HepG2 (cell line): ENCODE measurements around the gene GAREM1. TPM values are rescaled to one million over a fixed set of nuclear protein-coding genes. Genes with fewer than 3 reads are reported as not detected.

Experiments used
- ATAC-seq: fragments of 200-7000 bp; cut with Tn5 transposase; 3 replicates; pipeline ENCODE4 v1.9.1; 2020; ENCODE audit warnings: mild to moderate bottlenecking, moderate library complexity
- BruUV-seq: library from RNA; stranded (reverse); fragments of 400-500 nt; replicated peaks from 2 replicates; lab custom pipeline; 2021; lab: Mats Ljungman, UMichigan
- CTCF ChIA-PET: fragments of 300-600 bp; formaldehyde crosslinking; extraction: SDS; loops from one replicate; lab custom pipeline; 2021; ENCODE audit warnings: low total read pairs, inconsistent platforms, low intra/inter-chr PET ratio; lab: Yijun Ruan, JAX
- POLR2A ChIA-PET: fragments of 350-600 bp; sonication (Branson Sonifier 250); formaldehyde crosslinking; loops from one replicate; lab custom pipeline; 2020; ENCODE audit warnings: antibody characterized with exemption, inconsistent platforms; lab: Yijun Ruan, JAX
- DNase-seq: peaks from one replicate; pipeline ENCODE4 v3.0.0-alpha.2; 2015; ENCODE audit warnings: low spot score
- FAIRE-seq: peaks from 3 replicates; lab custom pipeline; 2011; peaks lifted over from hg19 to GRCh38; lab: Jason Lieb, UNC
- H2AFZ ChIP-seq: one replicate; pipeline ENCODE4 v1.6.1; 2011; ENCODE audit warnings: low read length, inconsistent platforms
- H3K27ac ChIP-seq: fragments of 300-600 bp; 3 replicates; pipeline ENCODE4 v1.8.0; 2011; ENCODE audit warnings: mixed run types, mild to moderate bottlenecking, mixed read lengths, low read length, inconsistent platforms; ENCODE audit not compliant: insufficient read depth; ENCODE audit errors: extremely low read length
- H3K27me3 ChIP-seq, 2 experiments: fragments of 200-600 bp in 1 of 2; 2 replicates in 1 of 2; 3 replicates in 1 of 2; pipeline versions ENCODE4 v1.6.0 to v1.8.0; 2011; ENCODE audit warnings: low read length in 2 of 2, mild to moderate bottlenecking in 2 of 2, moderate library complexity in 2 of 2, inconsistent platforms in 1 of 2; ENCODE audit not compliant: insufficient read depth in 2 of 2, control insufficient read depth in 1 of 2
- H3K36me3 ChIP-seq, 2 experiments: fragments of 200-600 bp in 1 of 2; replicated peaks in 1 of 2; 2 replicates in 1 of 2; 3 replicates in 1 of 2; pipeline versions ENCODE4 v1.5.1 to v1.8.0; 2011; ENCODE audit warnings: low read length in 2 of 2, inconsistent platforms in 1 of 2; ENCODE audit not compliant: insufficient read depth in 2 of 2, control insufficient read depth in 1 of 2
- H3K4me1 ChIP-seq: 2 replicates; pipeline ENCODE4 v1.5.1; 2012; ENCODE audit warnings: low read length, inconsistent platforms; ENCODE audit not compliant: insufficient read depth
- H3K4me2 ChIP-seq: 2 replicates; pipeline ENCODE4 v1.6.0; 2011; ENCODE audit warnings: low read depth, low read length, inconsistent platforms
- H3K4me3 ChIP-seq, 3 experiments: fragments of 200-600 bp in 1 of 3; sonication (generic), shearing (Covaris generic) in 1 of 3; replicated peaks in 1 of 3; 2 replicates each; pipeline ENCODE4 v1.5.1; 2011 to 2016; ENCODE audit warnings: low read length in 3 of 3, inconsistent platforms in 2 of 3, low read depth in 2 of 3, mild to moderate bottlenecking in 2 of 3, control low read depth in 1 of 3, mixed read lengths in 1 of 3; ENCODE audit not compliant: insufficient read depth in 1 of 3
- H3K79me2 ChIP-seq: one replicate; pipeline ENCODE4 v1.6.1; 2011; ENCODE audit warnings: low read length, inconsistent platforms; ENCODE audit not compliant: insufficient read depth
- H3K9ac ChIP-seq: 2 replicates; pipeline ENCODE4 v1.6.0; 2011; ENCODE audit warnings: mild to moderate bottlenecking, low read depth, low read length, inconsistent platforms; ENCODE audit not compliant: insufficient read depth
- H3K9me3 ChIP-seq: 2 replicates; pipeline ENCODE4 v1.5.1; 2012; ENCODE audit warnings: mild to moderate bottlenecking, low read length
- H4K20me1 ChIP-seq: 2 replicates; pipeline ENCODE4 v1.6.0; 2011; ENCODE audit warnings: inconsistent platforms, mild to moderate bottlenecking, low read length, moderate library complexity; ENCODE audit not compliant: insufficient read depth
- FOXC1 ChIP-seq: sonication (generic); formaldehyde crosslinking; IDR thresholded peaks from 2 replicates; pipeline ENCODE4 v1.8.0; 2022; ENCODE audit warnings: mild to moderate bottlenecking, missing genetic modification reagents, borderline replicate concordance
- GTF2F1 ChIP-seq: fragments of 150-350 bp; IDR thresholded peaks from 2 replicates; pipeline ENCODE4 v1.6.1; 2014; ENCODE audit warnings: low read length
- NR1H2 ChIP-seq: sonication (generic); formaldehyde crosslinking; IDR thresholded peaks from 2 replicates; pipeline ENCODE4 v1.8.1; 2022; ENCODE audit warnings: low read depth, missing genetic modification reagents, borderline replicate concordance
- PHF20 ChIP-seq: sonication (generic); formaldehyde crosslinking; IDR thresholded peaks from 2 replicates; pipeline ENCODE4 v1.5.0; 2020; ENCODE audit warnings: mild to moderate bottlenecking, missing genetic modification reagents
- PHF8 ChIP-seq: sonication (generic); formaldehyde crosslinking; IDR thresholded peaks from 2 replicates; pipeline ENCODE4 v1.5.0; 2020; ENCODE audit warnings: missing genetic modification reagents
- SMAD3 ChIP-seq: sonication (generic); formaldehyde crosslinking; IDR thresholded peaks from 2 replicates; pipeline ENCODE4 v1.4.0; 2020; ENCODE audit warnings: missing genetic modification reagents
- TBL1XR1 ChIP-seq: fragments of 150-350 bp; IDR thresholded peaks from 2 replicates; pipeline ENCODE4 v1.6.1; 2014; ENCODE audit warnings: borderline replicate concordance, low read length; ENCODE audit not compliant: partially characterized antibody
- ZNF230 ChIP-seq: sonication (generic); formaldehyde crosslinking; IDR thresholded peaks from 2 replicates; pipeline ENCODE4 v1.4.0; 2020; ENCODE audit warnings: mild to moderate bottlenecking, missing genetic modification reagents
- ZNF530 ChIP-seq: sonication (generic); formaldehyde crosslinking; IDR thresholded peaks from 2 replicates; pipeline ENCODE4 v1.5.0; 2020; ENCODE audit warnings: low read depth, mild to moderate bottlenecking, missing genetic modification reagents
- ZNF747 ChIP-seq: sonication (generic); formaldehyde crosslinking; IDR thresholded peaks from 2 replicates; pipeline ENCODE4 v1.8.1; 2023; ENCODE audit warnings: missing genetic modification reagents, mild to moderate bottlenecking, borderline replicate concordance
- ZNF782 ChIP-seq: sonication (generic); formaldehyde crosslinking; IDR thresholded peaks from 2 replicates; pipeline ENCODE4 v1.4.0; 2020; ENCODE audit warnings: missing genetic modification reagents, mild to moderate bottlenecking, borderline replicate concordance
- WGBS: methylation state at CpG from one replicate; pipeline ENCODE4 v1.1.6; 2017; ENCODE audit warnings: low lambda C conversion rate; 5-methylcytosine and 5-hydroxymethylcytosine counted together
- in situ Hi-C: cut with HindIII; loops from 2 replicates; pipeline ENCODE4 v1.10.0; 2017; ENCODE audit warnings: low pct_unique_long_range_greater_than_20kb; ENCODE audit not compliant: extremely low pct_ligation_motif_present
- intact Hi-C: fragments of 100-400 bp; cut with micrococcal nuclease; formaldehyde crosslinking; loops from one replicate; pipeline ENCODE4 v1.10.0; 2022; ENCODE audit not compliant: unreplicated experiment
- polyA plus RNA-seq, 8 experiments: library from polyadenylated mRNA; depleted of rRNA in 3 of 8; stranded (reverse) in 7 of 8; unstranded in 1 of 8; fragments of >200 nt; fragmentation: Illumina TruSeq in 4 of 8; extraction: Trizol in 4 of 8; gene quantifications; 2 replicates each; pipeline versions ENCODE4 v1.2.1 to v1.2.3, GENCODE V29; 2011 to 2016; ENCODE audit warnings: low read depth in 4 of 8, missing spikeins in 1 of 8, mixed read lengths in 1 of 8; ENCODE audit not compliant: insufficient read depth in 1 of 8
- total RNA-seq, 5 experiments: library from RNA; depleted of rRNA; stranded (reverse); fragments of >200 nt; fragmentation: Illumina TruSeq; extraction: Trizol; gene quantifications; 2 replicates each; pipeline ENCODE4 v1.2.3, GENCODE V29; 2016; ENCODE audit warnings: low read depth in 1 of 5
- TF ChIP-seq, protein P1 (sequence below): IDR thresholded peaks from 2 replicates; pipeline ENCODE4 v1.6.1; 2016

Gene GAREM1
- total and polyA plus RNA-seq, 2 of the 13 experiments (the other 11 are each of a cell fraction or from before 2014, with no cell fraction given) = 2.5 to 2.9 TPM

DNA sequence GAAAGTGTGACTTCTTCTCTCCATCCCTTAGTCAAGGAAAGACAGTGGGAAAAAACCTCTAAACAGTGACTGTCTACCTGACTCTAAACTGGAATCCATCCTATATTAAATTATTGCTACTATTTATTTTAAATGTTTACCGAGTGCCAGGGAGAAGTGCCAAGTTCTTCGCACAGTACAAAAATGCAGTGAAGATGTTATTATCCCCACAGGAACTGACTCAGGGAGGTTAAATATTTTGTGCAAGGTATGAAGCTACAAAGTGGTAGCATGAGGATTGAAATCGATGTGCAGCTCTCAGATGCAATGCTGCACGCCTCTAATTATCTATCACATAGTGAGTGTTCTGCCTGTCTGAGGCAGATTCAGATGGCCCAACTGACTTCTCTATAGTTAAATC lies 189.8 kb downstream of the GAREM1 start:
- TF ChIP-seq, protein P1, sequence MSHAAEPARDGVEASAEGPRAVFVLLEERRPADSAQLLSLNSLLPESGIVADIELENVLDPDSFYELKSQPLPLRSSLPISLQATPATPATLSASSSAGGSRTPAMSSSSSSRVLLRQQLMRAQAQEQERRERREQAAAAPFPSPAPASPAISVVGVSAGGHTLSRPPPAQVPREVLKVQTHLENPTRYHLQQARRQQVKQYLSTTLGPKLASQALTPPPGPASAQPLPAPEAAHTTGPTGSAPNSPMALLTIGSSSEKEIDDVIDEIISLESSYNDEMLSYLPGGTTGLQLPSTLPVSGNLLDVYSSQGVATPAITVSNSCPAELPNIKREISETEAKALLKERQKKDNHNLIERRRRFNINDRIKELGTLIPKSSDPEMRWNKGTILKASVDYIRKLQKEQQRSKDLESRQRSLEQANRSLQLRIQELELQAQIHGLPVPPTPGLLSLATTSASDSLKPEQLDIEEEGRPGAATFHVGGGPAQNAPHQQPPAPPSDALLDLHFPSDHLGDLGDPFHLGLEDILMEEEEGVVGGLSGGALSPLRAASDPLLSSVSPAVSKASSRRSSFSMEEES = no peak
- TF ChIP-seq ZNF230 (CRISPR knock-in tag) (no peak), ZNF530 (CRISPR knock-in tag) (no peak), ZNF747 (no peak), FOXC1 (CRISPR knock-in tag) (no peak), PHF8 (no peak), PHF20 (CRISPR knock-in tag) (no peak), NR1H2 (no peak), SMAD3 (CRISPR knock-in tag) (no peak), ZNF782 (CRISPR knock-in tag) (no peak), GTF2F1 (no peak), TBL1XR1 (no peak)
- H3K27me3 ChIP-seq = no peaks in the 10 kb centered on the region
- 94% methylated on average over 4 of the region's 4 CpGs for WGBS
- in situ Hi-C loops = no loop called here
- POLR2A ChIA-PET = no interaction called here
- CTCF ChIA-PET = interaction anchor here (1.6 kb wide), 1 partner anchor 9 kb away, joined by 3 read pairs; no protein-coding TSS in a partner anchor
- no peaks in the 10 kb centered on the region for H4K20me1 ChIP-seq
- peaks cover 21% of the 10 kb centered on the region for H3K4me1 ChIP-seq
- no peak overlapping the region for H2AFZ ChIP-seq
- no peaks in the 10 kb centered on the region for H3K9me3 ChIP-seq
- no peaks in the 10 kb centered on the region for H3K36me3 ChIP-seq
- H3K9ac ChIP-seq = no peak overlapping the region
- BruUV-seq = no TSS peak
- no peak for FAIRE-seq
- no peak overlapping the region for H3K27ac ChIP-seq
- H3K79me2 ChIP-seq = no peaks in the 10 kb centered on the region
- ATAC-seq = no peak
- no peak for DNase-seq
- H3K4me3 ChIP-seq = no peak overlapping the region
- no peak overlapping the region for H3K4me2 ChIP-seq
- intact Hi-C loops = no loop called here
